Urothelium cell line (cell line): ENCODE results near the gene TNFRSF14.
"Not testable (repeated sequence)": the region's sequence is repeated elsewhere in the genome, so short reads cannot be mapped to it uniquely, and the experiment has no call there.

Source experiments
- DNase-seq: peaks from one replicate; pipeline ENCODE4 v3.0.0; 2011; ENCODE audit warnings: low spot score, mixed read lengths
- FAIRE-seq: peaks from 2 replicates; lab custom pipeline; 2011; peaks lifted over from hg19 to GRCh38; lab: Jason Lieb, UNC

Gene TNFRSF14

DNA sequence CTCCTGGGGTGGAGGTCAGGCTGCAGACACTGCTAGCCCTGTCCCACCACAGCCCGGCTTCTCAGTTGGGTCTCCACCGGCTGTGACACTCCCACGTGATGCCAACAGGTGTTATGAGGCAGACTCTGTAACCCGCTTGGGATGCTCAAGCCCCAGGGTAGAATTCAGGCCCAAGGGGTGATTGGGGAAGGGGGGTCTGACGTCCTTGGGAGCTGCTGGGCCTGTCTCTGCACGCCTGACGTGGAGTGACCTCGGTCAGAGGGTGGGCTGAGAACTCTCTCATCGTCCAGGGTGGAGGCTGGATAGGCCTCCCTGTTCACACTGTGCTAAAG is 18.4 kb upstream of the TNFRSF14 start:
- FAIRE-seq (no peak), DNase-seq (no peak)

DNA sequence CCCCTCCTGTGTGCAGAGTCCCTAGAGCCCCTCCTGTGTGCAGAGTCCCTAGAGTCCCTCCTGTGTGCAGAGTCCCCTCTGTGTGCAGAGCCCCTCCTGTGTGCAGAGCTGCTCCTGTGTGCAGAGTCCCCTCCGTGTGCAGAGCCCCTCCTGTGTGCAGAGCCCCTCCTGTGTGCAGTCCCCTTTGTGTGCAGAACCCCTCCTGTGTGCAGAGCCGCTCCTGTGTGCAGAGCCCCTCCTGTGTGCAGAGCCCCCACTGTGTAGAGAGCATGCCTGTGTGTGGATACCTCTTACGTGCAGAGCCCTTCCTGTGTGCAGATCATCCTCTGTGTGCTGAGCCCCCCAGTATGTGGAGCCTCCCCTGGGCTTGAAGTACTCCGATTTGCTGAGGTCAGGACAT is 17.8 kb upstream of the TNFRSF14 start:
- DNase-seq (no peak), FAIRE-seq (no peak)

DNA sequence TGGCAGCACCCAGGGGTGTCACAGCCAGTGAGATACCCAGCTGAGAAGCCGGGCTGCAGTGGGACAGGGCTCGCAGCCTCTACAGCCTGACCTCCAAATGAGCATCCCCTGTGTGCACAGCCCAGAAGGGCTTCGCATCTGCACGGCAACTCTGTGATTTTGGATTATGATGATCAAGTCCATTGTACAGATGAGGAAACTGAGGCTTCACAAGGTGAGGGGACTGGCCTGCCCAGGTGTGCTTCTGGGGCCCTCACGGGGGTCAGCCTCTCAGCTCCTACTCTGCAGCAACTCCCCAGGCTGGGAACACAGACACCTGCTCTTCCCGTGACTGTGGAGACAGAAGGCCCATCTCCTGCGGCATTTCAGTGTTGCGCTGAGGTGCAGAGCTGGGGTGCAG is 17.3 kb upstream of the TNFRSF14 start:
- DNase-seq (no peak), FAIRE-seq (no peak)

DNA sequence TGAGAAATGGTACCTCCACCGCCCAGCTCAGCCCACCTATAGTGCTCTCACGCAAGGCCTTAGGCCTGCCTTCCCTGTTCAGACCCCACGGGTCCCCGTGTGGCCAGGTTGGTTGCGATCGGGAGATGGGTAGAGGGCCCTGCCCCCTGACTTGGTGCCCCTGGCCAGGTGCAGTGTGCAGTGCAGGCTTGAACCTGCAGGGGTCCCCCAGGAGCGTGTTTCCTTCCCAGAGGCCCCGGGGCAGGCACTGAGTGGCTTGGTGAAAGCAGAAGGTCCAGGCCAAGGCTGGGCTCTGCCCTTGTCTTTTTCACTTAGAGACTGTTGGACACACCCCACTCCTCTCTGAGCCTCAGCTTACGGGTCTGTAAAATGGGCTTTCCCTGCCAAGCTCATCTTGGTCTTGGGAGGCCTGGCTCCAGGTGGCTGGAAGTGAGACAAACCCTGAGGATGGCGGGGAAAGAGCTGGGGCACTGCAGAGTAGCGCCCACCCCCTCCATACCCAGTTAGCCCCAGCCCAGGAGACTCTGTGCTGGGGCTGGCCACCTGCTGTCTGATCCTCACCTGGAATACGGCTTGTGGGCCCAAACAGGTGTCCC is 16.8 kb upstream of the TNFRSF14 start:
- FAIRE-seq (no peak), DNase-seq (no peak)

DNA sequence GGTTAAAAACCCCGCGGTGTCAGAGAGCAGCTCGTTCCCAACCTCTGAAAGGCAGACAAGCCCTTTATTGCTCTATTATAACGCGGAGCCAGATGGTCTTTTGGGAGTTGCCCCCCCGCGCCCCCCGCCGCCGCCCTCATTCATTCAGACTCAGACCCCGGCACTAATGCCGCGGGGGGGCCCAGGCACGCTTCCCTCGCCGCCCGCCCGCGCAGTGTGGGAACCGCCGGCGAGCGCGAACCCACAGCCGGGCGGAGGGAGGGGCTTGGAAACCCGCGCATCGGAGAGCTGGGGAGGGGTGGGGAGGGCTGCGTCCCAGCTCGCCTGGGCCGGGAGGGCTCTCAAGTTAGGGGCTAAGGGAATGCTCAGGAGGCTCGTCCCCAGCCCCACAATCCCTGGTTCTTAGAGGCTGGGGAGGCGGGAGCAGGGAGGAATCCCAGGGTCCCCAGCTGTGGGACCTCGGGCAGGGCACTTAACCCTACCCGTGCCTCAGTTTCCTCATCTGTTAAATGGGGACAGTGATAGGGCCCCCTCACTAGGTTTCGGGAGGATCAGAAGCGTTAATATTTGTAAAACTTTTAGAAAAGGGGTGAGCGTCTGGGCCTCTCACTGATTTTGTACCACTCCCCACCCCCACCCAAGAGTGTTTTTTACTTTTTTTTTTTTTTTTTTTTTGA is 15.2 kb upstream of the TNFRSF14 start:
- FAIRE-seq (no peak), DNase-seq (no peak)

DNA sequence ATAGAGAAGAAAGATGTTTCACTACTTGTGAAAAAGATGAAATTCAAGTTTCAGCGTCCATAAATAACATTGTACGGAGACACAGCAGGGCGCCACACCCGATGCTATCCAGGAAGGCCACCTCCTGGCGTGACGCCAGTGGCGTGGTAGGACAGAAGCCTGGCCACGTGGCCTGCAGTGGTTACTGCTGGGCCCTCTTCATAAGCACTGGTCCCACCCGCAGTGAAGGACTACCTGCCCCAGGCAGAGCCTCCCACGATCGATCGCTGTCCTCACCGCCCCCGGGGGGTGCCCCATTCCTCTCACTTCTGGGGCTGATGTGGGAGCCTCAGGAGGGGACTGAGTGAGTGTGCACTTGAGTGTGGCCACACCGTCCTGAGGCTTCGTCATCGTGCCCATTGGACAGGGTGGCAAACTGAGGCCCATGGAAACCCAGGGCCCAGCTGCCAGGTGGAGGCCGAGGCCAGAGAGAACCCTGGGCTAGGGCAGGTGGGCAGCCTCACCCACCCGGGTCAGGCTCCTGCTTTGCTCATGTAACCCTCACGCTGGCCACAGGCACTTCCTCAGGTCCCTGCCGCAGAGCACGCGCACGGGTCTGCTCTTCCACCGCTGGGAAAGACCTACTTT is 14.4 kb upstream of the TNFRSF14 start:
- FAIRE-seq, result no peak
- DNase-seq, result no peak

DNA sequence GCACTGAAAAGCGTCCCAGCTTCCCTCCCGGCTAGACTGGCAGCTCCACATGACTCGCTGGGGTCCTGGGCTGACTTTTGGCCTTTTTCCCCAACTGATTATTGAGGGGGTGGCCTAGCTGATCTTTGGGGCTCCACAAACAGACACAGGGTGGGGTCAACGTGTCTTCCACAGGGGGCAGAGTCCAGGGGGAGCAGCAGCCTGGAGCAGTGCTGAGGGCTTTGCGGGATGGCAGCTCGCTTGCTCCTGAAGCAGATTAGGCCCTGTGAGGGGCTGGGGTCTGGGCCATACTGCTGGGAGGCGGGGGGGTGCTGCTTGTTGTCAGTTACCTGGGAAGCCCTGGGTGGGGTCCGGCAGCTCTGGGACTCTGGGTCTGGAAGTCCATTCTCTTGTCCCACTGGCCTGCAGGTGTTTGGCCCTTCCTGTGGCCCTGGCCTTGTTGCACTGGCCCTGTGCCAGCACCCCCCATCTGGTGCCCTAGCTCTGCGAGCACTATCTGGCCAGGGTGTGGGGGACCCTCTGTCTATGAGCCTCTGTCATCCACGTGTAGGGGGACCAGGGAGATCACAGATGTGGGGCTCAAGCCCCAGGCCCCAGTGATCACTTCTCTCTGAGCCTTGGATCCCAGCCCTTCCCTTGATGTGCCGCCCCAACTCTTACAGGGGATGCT is 13.8 kb upstream of the TNFRSF14 start:
- FAIRE-seq, result no peak

DNA sequence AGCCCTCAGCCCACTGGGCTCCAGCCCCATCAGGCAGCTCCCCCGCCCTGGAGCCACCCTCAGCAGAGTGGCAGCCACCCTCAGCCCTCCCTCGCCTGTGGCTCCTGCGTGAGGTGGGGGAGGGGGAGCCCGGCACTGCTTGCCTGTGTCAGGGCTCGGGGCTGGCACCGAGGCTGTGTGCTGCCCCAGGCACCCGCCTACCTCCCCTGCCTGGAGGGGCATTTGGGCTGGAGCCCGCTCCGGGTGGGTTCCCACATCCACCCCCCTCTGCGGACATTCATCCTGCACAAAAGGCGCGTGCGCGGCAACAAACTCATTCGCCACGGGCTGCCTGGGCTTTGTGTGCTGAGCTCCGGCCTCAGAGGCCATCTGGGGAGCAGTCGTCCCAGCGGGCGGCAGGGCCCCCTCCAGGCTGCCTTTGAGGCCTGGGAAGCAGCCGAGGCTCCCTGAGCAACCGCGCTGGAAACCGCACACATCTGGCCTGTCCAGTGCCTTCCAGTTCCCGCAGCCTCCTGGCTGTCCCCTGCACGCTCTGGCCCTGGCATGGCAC is 12.6 kb upstream of the TNFRSF14 start:
- DNase-seq, result no peak
- no peak for FAIRE-seq

More for the DNA sequence above, 13.8 kb upstream of the TNFRSF14 start:
- no peak for DNase-seq

DNA sequence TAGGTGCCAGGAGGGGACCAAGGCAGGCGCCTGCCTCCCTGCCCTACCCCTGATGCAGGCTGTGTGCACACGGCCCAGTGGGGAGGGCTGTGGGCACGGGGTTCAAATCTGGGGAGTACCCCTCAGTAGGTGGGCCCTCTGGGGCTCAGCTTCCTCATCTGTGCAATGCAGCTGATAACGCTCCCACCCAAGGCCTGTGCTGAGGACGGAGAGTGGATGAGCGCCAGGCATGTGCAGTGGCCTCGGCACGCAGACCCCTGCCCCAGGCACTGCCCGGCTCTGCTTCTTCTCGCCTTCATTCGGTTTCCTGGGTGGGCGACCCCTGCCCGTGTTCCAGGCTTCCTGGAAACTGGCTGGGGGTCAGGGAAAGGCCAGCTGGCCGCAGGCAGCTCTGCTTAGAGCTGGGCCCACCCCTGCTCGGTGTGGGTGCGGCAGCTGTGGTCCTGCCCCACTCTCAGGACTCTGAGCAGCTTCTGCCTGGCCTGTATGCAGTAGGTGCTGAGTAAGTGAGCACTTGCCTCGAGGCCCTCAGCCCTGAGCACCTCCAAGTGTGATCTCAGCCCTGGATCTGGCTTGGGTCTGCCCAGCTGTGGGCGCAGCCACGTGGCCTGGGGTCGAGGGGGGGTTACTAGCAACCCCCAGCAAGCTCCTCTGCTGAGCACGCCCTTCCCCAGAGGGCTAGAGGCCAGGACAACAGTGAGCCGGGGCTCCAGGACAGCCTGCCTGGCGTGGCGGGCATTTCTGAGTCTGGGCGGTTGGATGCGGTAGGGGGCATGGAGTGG is 11.9 kb upstream of the TNFRSF14 start:
- DNase-seq (no peak), FAIRE-seq (no peak)

DNA sequence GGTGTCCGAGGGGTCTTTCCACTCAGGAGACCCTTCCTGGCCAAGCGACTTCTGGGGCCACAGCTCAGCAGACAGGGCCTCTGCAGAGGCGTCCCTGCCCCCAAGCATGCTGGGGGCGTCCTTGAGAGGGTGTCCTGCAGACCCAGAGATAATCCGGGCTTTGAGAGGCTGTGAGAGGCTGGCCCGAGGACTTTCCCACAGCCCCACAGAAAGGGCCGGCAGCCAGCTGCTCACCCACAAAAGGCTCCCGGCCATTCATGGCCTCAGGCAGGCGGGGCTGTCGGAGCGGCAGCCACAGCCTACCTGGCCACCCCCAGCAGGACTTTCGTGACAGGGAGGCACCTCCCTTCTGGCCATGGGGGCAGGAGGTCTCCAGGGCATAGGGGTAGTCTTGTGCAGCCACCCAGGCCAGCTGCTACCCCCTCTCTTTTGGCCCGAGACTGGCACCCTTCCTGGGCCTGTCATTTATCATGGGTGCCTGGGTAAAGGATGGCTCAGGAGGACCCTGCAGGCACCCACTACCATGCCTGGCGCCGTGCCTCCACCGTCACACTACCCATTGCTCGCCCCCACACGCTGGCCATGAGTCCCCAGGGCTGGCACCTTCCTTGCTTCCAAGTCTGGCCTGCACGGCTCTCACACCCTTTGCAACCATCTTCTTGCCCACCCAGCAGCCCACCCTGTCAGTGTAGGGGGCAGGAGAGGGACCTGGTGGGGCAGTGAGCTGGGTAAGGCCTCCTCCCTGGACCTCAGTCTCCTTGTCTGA is 11.1 kb upstream of the TNFRSF14 start:
- FAIRE-seq (no peak), DNase-seq (no peak)

DNA sequence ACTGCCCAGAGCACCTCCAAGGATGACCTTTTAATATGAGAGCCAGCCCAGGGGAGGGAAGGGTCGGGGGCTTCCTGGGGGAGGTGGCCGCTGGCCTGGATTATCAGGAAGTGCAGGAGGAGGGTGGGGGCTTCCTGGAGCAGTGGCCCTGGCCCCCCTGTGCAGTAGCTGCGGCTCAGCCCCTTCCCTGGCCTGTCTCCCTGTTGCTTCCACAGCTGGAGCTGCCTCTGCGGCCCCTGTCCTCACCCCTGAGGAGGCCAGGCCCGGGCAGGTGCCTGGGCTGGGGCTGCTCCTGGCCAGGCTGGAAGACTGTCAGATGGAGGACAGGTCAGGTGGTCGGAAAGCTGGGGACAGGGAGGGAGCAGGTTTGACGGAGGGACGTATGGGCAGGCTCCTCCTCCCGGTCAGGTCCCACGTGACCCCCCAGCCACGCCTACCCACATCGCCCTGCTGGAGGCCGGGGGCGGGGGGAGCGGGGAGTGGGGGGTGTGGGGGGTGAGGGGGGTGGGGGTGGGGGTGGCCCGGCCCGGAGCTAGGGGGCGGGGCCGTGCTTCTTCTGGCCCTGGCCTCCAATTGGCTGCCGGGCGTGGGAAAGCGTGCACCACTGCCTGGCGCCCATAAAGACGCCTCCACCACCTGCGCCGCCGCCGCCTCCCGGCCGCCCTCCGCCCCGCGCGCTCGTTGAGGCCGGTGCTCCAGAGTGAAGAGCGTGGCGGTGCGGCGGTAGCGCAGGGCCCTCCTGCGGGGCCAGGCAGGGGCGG is 10.2 kb upstream of the TNFRSF14 start:
- DNase-seq, result peak; percentile 94
- no peak for FAIRE-seq

DNA sequence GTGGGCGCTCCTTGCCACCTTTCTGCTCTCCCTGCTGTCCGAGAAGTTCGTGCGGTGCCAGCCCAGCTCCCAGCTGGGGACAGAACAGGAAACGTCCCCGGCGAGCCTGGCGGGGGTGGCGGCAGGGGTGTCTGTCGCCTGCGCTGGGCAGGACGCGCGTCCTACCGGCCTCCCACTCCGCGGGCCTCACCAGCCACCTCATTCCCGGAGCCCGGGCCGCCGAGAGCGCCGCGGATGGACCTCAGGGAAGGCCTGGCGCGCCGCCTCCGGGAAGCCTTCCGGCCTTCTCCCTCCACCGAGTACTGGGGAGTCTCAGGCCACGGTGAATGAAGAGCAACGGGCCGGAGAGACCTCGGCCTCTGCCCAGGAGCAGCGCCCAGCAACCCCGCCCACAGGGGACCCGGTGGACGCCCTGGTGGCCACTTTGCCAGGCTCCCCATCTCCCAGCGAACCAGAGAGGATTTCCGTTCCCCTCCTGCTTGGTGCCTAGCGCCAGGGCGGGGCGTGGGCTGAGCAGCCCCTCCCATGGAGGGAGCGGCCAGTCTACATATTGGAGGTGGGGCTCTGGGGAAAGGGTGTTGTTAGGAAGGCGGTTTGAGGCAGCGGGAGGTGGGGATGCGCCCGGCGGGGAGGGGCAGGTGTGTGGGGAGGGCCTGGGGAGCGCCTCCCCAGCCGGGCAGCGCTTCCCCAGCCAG is 9.5 kb upstream of the TNFRSF14 start:
- DNase-seq, result peak; percentile 87
- no peak for FAIRE-seq

DNA sequence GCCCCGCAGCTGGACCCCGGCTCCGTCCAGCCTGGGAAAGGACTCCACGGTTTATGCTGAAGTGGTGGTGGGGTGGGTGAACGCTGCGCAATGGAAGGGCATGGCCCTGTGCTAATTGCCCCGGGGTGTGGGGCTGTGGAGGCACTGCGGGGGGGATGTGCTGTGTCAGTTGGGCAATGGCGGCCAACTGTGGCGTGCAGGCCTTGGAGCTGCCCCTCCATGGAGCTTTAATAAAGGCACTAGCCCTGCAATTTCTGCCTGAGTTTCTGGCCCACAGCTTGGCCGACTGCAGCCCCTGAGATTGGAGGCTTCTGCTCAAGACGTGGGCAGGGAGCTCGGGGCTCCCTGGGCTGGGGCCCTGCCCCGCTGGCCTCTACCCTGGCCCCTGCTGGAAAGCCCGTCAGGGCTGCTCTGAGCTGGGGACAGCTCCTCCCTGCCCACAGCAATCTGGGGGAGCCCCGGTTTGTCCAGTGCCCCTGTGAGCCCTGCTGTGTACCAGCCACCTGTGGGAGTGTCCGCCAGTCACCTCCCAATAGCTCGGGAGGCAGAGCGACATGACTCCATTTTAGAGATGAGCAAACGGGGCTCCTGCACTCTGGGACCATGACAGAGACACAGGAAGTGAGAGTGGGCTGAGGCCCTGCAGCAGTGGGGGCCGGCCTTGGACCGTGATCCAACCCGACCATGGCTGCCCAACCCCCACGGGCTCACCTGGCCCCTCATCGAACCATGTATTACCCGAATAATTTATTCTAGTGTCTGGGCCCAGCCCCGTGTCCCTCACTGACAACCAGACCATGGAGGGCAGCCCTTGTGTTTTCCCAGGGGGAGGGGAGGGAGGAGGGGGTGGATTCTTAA is 8.7 kb upstream of the TNFRSF14 start:
- FAIRE-seq (no peak), DNase-seq (no peak)

DNA sequence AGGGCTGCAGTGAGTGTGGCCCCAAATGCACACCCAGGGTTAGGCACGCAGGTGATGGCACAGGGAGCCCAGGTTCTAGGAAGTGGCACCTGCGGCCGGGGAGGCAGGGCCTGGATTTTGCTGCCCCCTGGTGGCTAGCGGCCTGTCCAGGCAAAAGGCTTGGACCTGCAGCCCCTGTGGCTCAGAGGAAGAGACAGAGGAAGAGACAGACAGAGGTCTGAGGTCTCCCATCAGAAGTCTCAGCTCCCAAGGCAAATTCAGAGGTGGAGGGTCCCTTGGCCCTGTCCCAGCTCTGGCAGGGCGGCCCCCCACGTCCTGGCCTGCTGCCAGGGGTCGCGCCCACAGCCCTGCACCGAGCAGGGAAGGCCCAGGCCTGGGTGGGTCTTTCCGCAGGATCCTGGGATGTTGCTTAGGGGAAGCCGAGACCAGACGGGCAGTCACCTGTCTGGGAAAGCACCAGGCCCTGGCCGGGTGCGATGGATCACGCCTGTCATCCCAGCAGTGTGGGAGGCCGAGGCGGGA is 8.0 kb upstream of the TNFRSF14 start:
- DNase-seq (peak; percentile 74), FAIRE-seq (no peak)

DNA sequence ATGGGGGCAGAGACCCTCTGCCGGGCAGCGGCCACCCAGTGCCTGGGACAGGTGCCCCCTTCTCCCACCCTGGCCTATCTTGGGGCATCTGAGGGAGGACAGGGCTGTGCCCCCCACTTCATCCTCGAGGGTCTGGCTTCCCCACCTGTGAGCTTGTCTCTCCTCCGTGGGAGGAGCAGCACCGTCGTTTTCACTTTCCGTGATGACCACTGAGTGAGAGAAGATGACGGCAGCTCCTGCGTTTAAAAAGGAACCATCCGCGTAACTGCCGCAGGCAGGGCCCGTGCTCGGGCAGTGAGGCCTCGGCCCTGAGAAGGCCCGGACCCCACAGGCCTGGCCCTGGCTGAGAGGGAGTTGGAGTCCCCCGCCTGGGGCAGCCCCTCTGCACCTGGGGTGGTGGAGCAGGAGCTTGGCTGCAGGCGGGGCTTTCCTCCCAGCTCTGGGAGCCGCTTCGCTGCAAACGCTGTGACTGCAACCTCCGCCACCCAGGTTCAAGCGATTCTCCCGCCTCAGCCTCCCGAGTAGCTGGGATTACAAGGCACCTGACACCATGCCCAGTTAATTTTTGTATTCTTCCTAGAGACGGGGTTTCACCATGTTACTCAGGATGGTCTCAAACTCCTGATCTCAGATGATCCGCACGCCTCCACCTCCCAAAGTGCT is 6.7 kb upstream of the TNFRSF14 start:
- DNase-seq, FAIRE-seq: not testable (repeated sequence)

DNA sequence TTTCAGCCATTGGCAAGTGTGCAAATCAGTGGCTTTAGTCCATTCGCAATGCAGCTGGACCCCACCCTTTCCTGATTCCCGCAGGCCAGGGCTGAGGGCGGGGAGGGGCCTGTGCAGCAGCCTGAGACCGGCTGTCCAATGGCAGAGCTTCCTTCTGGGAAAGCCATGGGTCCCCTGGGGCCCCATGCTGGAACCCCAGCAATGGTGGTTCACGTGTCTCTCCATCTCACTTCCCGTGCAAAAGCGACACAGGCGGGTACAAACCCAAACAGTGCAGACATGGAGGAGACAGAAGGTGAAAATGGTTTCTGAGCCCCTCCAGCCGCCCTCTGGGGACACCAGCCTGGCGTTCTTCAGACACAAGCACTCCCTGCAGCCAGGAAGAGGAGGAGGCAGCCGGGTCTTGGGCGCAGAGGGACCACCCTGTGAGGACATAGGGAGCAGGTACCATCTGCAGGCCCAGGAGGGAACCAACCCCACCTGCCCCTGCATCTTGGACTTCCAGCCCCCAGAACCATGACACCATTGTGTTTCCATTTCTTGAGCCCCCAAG is 5.8 kb upstream of the TNFRSF14 start:
- not testable (repeated sequence) for DNase-seq, FAIRE-seq

DNA sequence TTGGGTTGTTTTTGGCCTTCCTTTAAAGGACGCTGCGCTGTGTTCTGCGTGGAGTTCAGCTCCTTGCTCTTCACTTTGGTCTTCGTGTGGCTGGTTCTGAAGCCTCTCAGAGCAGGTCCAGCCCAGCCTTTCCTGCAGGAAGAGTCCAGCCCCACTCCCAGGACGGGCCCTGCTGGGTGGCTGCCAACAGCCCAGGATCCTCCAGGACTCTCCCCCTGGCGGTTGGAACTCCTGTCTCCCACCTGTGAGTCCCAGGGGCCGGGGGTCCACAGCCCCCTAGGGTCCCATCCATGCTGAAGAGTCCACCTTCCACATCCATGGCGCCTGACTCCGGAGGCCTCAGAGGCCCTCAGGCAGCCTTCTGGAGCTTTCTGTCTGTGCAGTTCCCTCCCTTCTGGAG is 4.6 kb upstream of the TNFRSF14 start:
- not testable (repeated sequence) for DNase-seq, FAIRE-seq
